Right atrium auricular region (tissue), 2 donors: ENCODE measurements around the gene ACKR3. TPM values are rescaled to one million over a fixed set of nuclear protein-coding genes. Genes with fewer than 3 reads are reported as not detected.

Experiments used
- DNase-seq: peaks from one replicate; pipeline ENCODE4 v3.0.0-alpha.2; 2019; ENCODE audit warnings: low spot score
- H3K27ac ChIP-seq, 2 donors: fragments of 200-600 bp; sonication (generic); 1 replicate in 1 of 2; 2 replicates in 1 of 2; pipeline ENCODE4 v1.5.1; 2016 to 2019
- H3K27me3 ChIP-seq, 2 donors: fragments of 200-600 bp; sonication (generic); one replicate each; pipeline versions ENCODE4 v1.5.1 to v1.6.0; 2017 to 2019
- H3K36me3 ChIP-seq: fragments of 200-600 bp; sonication (generic); one replicate; pipeline ENCODE4 v1.5.1; 2016
- H3K4me1 ChIP-seq, 2 donors: fragments of 200-600 bp; sonication (generic); one replicate each; pipeline versions ENCODE4 v1.5.1 to v1.6.0; 2017 to 2019
- H3K4me3 ChIP-seq, 2 donors: fragments of 200-600 bp; sonication (generic); 1 replicate in 1 of 2; 2 replicates in 1 of 2; pipeline ENCODE4 v1.5.1; 2017 to 2019; ENCODE audit warnings: mild to moderate bottlenecking in 1 of 2, moderate library complexity in 1 of 2
- H3K9me3 ChIP-seq, 2 donors: fragments of 200-600 bp; sonication (generic); one replicate each; pipeline ENCODE4 v1.5.1; 2019
- CTCF ChIP-seq, 2 donors: fragments of 200-600 bp; sonication (generic); IDR thresholded peaks; one replicate each; pipeline ENCODE4 v1.5.1; 2019; ENCODE audit warnings: antibody characterized with exemption in 2 of 2
- total RNA-seq, 2 donors: library from RNA; depleted of rRNA; stranded (reverse); fragments of >200 nt; gene quantifications; one replicate each; pipeline ENCODE4 v1.1.0, GENCODE V29; 2016

The ACKR3 gene
- total RNA-seq, 2 donors from 2014 or later, result 49.7 to 60.5 TPM

DNA sequence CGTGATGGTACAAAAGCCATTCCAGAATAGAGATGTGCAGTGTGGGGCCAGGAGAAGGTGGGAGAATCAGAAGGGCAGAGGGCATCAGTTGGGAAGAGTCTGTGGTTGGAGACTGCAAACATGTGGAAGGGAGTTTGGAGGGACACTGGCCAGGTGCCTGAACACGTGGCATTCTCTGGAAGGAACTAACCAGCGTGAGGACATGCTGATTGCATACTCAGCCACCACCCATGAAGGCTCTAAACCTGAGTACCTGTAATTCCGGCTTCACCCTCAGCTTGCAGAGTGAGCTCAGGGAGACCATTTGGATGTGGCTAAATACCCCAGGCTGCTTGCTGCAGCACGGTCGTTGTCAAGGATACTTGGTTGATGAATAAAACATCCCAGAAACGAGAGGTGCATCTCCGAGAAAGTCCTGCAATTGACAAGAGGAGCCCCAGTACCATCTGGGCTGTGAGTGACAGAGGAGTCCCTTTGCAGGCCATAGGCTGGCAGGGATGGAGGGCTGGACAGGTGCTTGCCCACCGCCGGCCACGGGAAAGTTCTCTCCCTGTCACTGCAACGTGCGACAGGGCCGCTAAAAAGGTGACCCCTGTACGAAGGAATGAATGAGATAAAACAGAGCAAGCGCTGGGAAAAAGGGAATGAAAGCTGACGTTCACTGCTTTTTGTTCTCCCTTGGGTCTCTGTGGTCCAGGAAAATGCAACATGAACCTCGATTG, 5.0 kb downstream of the ACKR3 start:
- Histone ChIP-seq H3K27ac (no peak overlapping the region), H3K9me3 (no peaks in the 10 kb centered on the region), H3K4me3 (no peak overlapping the region), H3K27me3 (no peaks in the 10 kb centered on the region), H3K36me3 (peaks cover 9% of the 10 kb centered on the region), H3K4me1 (peaks cover 0 to 46% of the 10 kb centered on the region in 2 donors)
- TF ChIP-seq CTCF (IDR thresholded peaks at IDR 0.05), result no peak
- no peak for DNase-seq

GRCh38 chr2:236575510-236575909, 5.9 kb downstream of the ACKR3 start:
- Histone ChIP-seq H3K36me3 (peaks cover 12% of the 10 kb centered on the region), H3K4me1 (peaks cover 0 to 38% of the 10 kb centered on the region in 2 donors), H3K4me3 (no peak overlapping the region), H3K27me3 (no peaks in the 10 kb centered on the region), H3K9me3 (no peaks in the 10 kb centered on the region), H3K27ac (no peak overlapping the region)
- no peak for TF ChIP-seq CTCF (IDR thresholded peaks at IDR 0.05)
- DNase-seq, result no peak

GRCh38 chr2:236576087-236576486, 6.5 kb downstream of the ACKR3 start:
- peak overlapping the region in 1 of 2 donors; percentile 26 for H3K27ac ChIP-seq
- no peaks in the 10 kb centered on the region for H3K27me3 ChIP-seq
- TF ChIP-seq CTCF (IDR thresholded peaks at IDR 0.05), result no peak
- peaks cover 0 to 34% of the 10 kb centered on the region in 2 donors for H3K4me1 ChIP-seq
- H3K9me3 ChIP-seq, result no peaks in the 10 kb centered on the region
- no peak for DNase-seq
- H3K36me3 ChIP-seq, result peaks cover 18% of the 10 kb centered on the region
- no peak overlapping the region for H3K4me3 ChIP-seq

DNA sequence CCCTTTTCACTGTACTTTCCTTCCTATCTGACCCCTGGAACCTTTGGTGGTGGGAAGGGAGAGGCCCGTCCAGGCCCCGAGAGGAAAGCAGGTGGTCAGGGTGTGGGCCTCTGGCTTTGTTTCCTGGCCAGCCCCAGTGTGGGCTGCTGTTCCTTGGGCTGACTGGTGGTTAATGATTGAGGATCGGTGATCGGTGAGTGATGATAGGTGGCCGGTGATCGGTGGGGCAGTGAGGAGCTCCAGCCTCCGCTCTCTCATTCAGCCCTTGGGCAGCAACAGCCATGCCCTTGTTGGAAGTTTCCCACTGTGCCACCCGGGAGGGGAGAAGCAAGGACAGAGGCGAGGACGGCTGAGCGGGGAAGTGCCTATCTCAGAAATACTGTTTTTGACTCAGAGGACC, 7.3 kb downstream of the ACKR3 start:
- no peak for DNase-seq
- Histone ChIP-seq H3K27me3 (no peaks in the 10 kb centered on the region), H3K9me3 (no peaks in the 10 kb centered on the region), H3K36me3 (peaks cover 21% of the 10 kb centered on the region), H3K4me3 (no peak overlapping the region), H3K4me1 (peaks cover 0 to 32% of the 10 kb centered on the region in 2 donors), H3K27ac (peak overlapping the region; percentile 35 to 48)
- TF ChIP-seq CTCF (IDR thresholded peaks at IDR 0.05), result no peak

DNA sequence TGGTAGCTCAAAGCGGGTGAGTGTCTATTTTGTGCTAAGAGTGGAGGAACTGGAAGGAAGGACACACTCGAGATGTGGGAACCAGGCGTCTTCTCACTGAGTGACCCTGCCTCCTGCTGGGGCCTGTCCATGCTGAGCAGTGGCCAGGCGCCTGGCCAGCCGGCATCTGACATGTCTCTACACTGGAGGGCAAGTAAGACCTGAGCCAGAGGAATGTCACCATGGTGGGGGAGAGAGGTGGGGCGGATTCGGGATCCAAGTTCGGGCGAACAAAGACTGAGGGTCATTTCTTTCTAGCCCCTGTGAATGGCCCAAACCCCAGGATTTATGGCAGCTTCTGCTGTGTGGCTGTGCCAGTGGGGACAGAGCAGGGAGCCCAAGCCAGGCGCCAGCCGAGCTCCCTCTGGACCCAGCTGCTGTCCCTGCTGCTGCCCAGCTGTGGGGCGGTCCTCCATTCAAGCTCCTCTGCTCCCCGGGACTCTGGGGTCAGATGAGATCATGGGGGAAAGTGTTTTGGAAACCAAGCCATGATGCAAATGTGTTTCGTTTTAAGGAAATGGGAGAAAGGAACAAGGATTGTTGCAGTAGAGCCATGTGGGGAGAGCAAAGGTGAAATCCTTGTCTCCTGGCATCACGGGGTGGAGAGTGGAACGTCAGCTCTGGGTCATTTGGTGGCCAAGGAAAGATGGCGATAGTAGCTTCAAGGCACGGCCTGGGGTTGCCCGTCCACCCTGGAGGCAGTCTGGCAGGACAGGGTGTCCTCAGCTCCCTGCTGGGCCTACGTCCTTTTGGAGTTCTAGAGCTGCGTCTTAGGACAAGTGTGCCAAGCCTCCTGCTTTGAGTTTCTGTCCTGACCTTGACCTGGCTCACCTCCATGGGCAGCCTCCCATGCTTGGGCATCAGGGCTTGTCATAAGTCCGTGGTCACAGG, 8.1 kb downstream of the ACKR3 start:
- no peak for DNase-seq
- no peaks in the 10 kb centered on the region for H3K9me3 ChIP-seq
- peak overlapping the region; percentile 35 to 48 for H3K27ac ChIP-seq
- H3K27me3 ChIP-seq, result no peaks in the 10 kb centered on the region
- H3K4me3 ChIP-seq, result no peak overlapping the region
- peaks cover 23% of the 10 kb centered on the region for H3K36me3 ChIP-seq
- peaks cover 0 to 27% of the 10 kb centered on the region in 2 donors for H3K4me1 ChIP-seq
- TF ChIP-seq CTCF (IDR thresholded peaks at IDR 0.05), result no peak
